Smooth muscle cell (in vitro differentiated cells): ENCODE results near the gene SDCCAG8. TPM values are rescaled to one million over a fixed set of nuclear protein-coding genes. Genes with fewer than 3 reads are reported as not detected.

Experiments
- DNase-seq: peaks from one replicate; lab custom pipeline; 2025; ENCODE audit not compliant: unreplicated experiment; lab: John Stamatoyannopoulos, UW
- H2AFZ ChIP-seq: fragments of 200-600 bp; sonication (generic); 2 replicates; pipeline ENCODE4 v1.6.0; 2016; ENCODE audit warnings: antibody characterized with exemption, low read depth, mild to moderate bottlenecking
- H3F3A ChIP-seq: fragments of 200-600 bp; sonication (generic); 2 replicates; pipeline ENCODE4 v1.6.0; 2017; ENCODE audit warnings: antibody characterized with exemption, low read depth
- H3K27ac ChIP-seq: fragments of 200-600 bp; sonication (generic); 2 replicates; pipeline ENCODE4 v1.5.1; 2016; ENCODE audit warnings: low read depth, mild to moderate bottlenecking
- H3K27me3 ChIP-seq: fragments of 200-600 bp; sonication (generic); 2 replicates; pipeline ENCODE4 v1.6.1; 2016; ENCODE audit warnings: low read depth, mild to moderate bottlenecking
- H3K36me3 ChIP-seq: fragments of 200-600 bp; sonication (generic); 2 replicates; pipeline ENCODE4 v1.5.1; 2016; ENCODE audit warnings: low read depth
- H3K4me1 ChIP-seq: fragments of 200-600 bp; sonication (generic); 2 replicates; pipeline ENCODE4 v1.5.1; 2016; ENCODE audit warnings: low read depth
- H3K4me2 ChIP-seq: fragments of 200-600 bp; sonication (generic); 2 replicates; pipeline ENCODE4 v1.6.0; 2016; ENCODE audit warnings: mild to moderate bottlenecking
- H3K4me3 ChIP-seq: fragments of 200-600 bp; sonication (generic); 2 replicates; pipeline ENCODE4 v1.5.1; 2016; ENCODE audit warnings: mild to moderate bottlenecking
- H3K79me2 ChIP-seq: fragments of 200-600 bp; sonication (generic); 2 replicates; pipeline ENCODE4 v1.6.0; 2016; ENCODE audit warnings: low read depth, mild to moderate bottlenecking
- H3K9ac ChIP-seq: fragments of 200-600 bp; sonication (generic); 2 replicates; pipeline ENCODE4 v1.6.0; 2016; ENCODE audit warnings: low read depth
- H3K9me3 ChIP-seq: fragments of 200-600 bp; sonication (generic); replicated peaks from 2 replicates; pipeline ENCODE4 v1.5.1; 2016; ENCODE audit warnings: low read depth
- H4K20me1 ChIP-seq: fragments of 200-600 bp; sonication (generic); 2 replicates; pipeline ENCODE4 v1.6.0; 2016; ENCODE audit warnings: low read depth
- CTCF ChIP-seq: fragments of 200-600 bp; sonication (generic); IDR thresholded peaks from 2 replicates; pipeline ENCODE4 v1.5.1; 2017; ENCODE audit warnings: borderline replicate concordance, mild to moderate bottlenecking, antibody characterized with exemption; ENCODE audit not compliant: insufficient read depth, poor library complexity, severe bottlenecking
- WGBS: methylation state at CpG from one replicate; pipeline ENCODE4 v1.1.7; 2016; ENCODE audit warnings: low lambda C conversion rate; 5-methylcytosine and 5-hydroxymethylcytosine counted together
- polyA plus RNA-seq: library from polyadenylated mRNA; unstranded; fragments of >200 nt; fragmentation: Nextera tagmentation; extraction: Ambion mirVana; gene quantifications from 2 replicates; pipeline ENCODE4 v1.2.1, GENCODE V29; 2016
- total RNA-seq: library from RNA; depleted of rRNA; stranded (reverse); fragments of >200 nt; gene quantifications from 2 replicates; pipeline ENCODE4 v1.2.3, GENCODE V29; 2014

The SDCCAG8 gene
- total and polyA plus RNA-seq, 2 experiments from 2014 or later, result 30.9 to 33.4 TPM

DNA sequence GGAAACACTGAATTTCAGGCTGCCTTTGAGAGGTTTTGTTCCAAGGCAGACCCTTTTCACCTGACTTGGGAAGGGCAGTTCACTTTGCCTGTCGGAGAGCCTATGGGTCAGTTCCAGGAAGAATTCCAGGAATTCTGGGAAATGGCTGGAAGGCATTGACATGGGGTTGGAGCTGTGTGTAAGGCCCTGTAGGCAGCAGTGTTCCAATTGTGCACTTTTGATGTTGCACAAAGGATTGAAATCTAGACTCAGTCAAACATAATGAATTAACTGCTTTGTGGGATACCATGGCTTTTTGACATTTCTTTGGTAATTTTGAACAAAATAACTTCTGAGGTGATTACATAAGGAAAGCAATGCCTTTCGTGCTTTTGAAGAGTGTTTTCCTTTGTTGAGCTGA is 184.6 kb downstream of the SDCCAG8 start:
- no peak for TF ChIP-seq CTCF
- Histone ChIP-seq H3K9ac (no peak overlapping the region), H3K4me1 (no peaks in the 10 kb centered on the region), H3K4me2 (no peak overlapping the region), H3K79me2 (no peaks in the 10 kb centered on the region), H3K27ac (no peak overlapping the region), H3K9me3 (no peaks in the 10 kb centered on the region), H3F3A (no peaks in the 10 kb centered on the region), H2AFZ (no peak overlapping the region), H4K20me1 (no peaks in the 10 kb centered on the region), H3K36me3 (no peaks in the 10 kb centered on the region), H3K27me3 (no peaks in the 10 kb centered on the region), H3K4me3 (no peak overlapping the region)
- DNase-seq, result no peak
- WGBS, result 78% methylated on average over 2 of the region's 2 CpGs

- no peaks in the 10 kb centered on the region for H3K36me3 ChIP-seq
- H3K27ac ChIP-seq, result peak overlapping the region; percentile 43
- no peak overlapping the region for H3K4me2 ChIP-seq
- no peak overlapping the region for H3K9ac ChIP-seq
- H3K4me3 ChIP-seq, result no peak overlapping the region
- DNase-seq, result no peak
- H3F3A ChIP-seq, result no peaks in the 10 kb centered on the region
- H3K9me3 ChIP-seq, result no peaks in the 10 kb centered on the region
- TF ChIP-seq CTCF, result no peak
- no peaks in the 10 kb centered on the region for H3K79me2 ChIP-seq
- H4K20me1 ChIP-seq, result no peaks in the 10 kb centered on the region
- no peaks in the 10 kb centered on the region for H3K4me1 ChIP-seq
- H3K27me3 ChIP-seq, result no peaks in the 10 kb centered on the region
- no peak overlapping the region for H2AFZ ChIP-seq
Observed at GRCh38 chr1:243441601-243442000, 185.8 kb downstream of the SDCCAG8 start.

DNA sequence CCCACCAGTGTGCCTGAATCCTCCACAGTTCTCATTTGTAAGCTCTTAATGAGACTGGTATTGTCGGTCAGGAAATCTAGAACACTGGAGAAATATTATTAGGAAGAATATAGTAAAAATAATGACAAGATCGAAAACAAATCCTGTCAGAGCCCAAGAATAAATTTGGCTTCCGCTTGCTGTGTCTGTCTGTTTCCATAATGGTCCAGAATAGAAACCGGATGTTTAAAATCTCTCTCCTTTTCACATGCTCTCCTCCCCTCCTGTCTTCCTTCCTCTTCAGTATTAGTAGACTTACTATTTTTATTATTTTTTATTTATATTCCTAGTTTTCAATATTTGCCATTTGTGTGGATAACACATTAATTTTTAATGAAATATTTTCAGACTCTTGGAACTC is 187.7 kb downstream of the SDCCAG8 start:
- Histone ChIP-seq H3K27me3 (no peaks in the 10 kb centered on the region), H3K4me2 (no peak overlapping the region), H2AFZ (no peak overlapping the region), H3K4me3 (no peak overlapping the region), H3K9ac (no peak overlapping the region), H3K79me2 (no peaks in the 10 kb centered on the region), H3F3A (no peaks in the 10 kb centered on the region), H3K36me3 (no peaks in the 10 kb centered on the region), H3K9me3 (no peaks in the 10 kb centered on the region), H3K4me1 (no peaks in the 10 kb centered on the region), H3K27ac (no peak overlapping the region), H4K20me1 (no peaks in the 10 kb centered on the region)
- WGBS, result 96% methylated on average over 4 of the region's 4 CpGs
- DNase-seq, result no peak
- TF ChIP-seq CTCF, result no peak

- no peak overlapping the region for H3K27ac ChIP-seq
- no peaks in the 10 kb centered on the region for H3F3A ChIP-seq
- H3K4me1 ChIP-seq, result no peaks in the 10 kb centered on the region
- H3K79me2 ChIP-seq, result no peaks in the 10 kb centered on the region
- no peak overlapping the region for H3K4me3 ChIP-seq
- WGBS, result 76% methylated on average over 3 of the region's 3 CpGs
- no peak for DNase-seq
- H3K9ac ChIP-seq, result no peak overlapping the region
- no peaks in the 10 kb centered on the region for H3K36me3 ChIP-seq
- H2AFZ ChIP-seq, result no peak overlapping the region
- H3K27me3 ChIP-seq, result no peaks in the 10 kb centered on the region
- no peak overlapping the region for H3K4me2 ChIP-seq
- TF ChIP-seq CTCF, result no peak
- H3K9me3 ChIP-seq, result no peaks in the 10 kb centered on the region
- H4K20me1 ChIP-seq, result no peaks in the 10 kb centered on the region
Observed at GRCh38 chr1:243447347-243447746, 191.5 kb downstream of the SDCCAG8 start.
